OCI-LY3 (cell line): Measurements from ENCODE around the gene ICA1.

Experiments
- H2AFZ ChIP-seq: fragments of 200-600, 300-600 bp; shearing (Covaris generic); 2 replicates; pipeline ENCODE4 v1.6.0; 2014; ENCODE audit warnings: antibody characterized with exemption, low read depth, low read length
- H3K27ac ChIP-seq: fragments of 200-600, 300-600 bp; sonication (generic); 2 replicates; pipeline ENCODE4 v1.5.1; 2014; ENCODE audit warnings: mild to moderate bottlenecking, low read length, moderate library complexity, mixed read lengths
- H3K27me3 ChIP-seq: fragments of 200-600, 300-600 bp; sonication (generic); 2 replicates; pipeline ENCODE4 v1.6.1; 2014; ENCODE audit warnings: low read depth, low read length, mixed read lengths
- H3K36me3 ChIP-seq: fragments of 200-600, 300-600 bp; sonication (generic); replicated peaks from 2 replicates; pipeline ENCODE3; 2014; ENCODE audit warnings: low read depth, low read length, mixed read lengths
- H3K4me1 ChIP-seq: fragments of 300-600, 200-600 bp; sonication (generic); 2 replicates; pipeline ENCODE4 v1.6.1; 2014; ENCODE audit warnings: low read length, mixed read lengths
- H3K4me2 ChIP-seq: fragments of 200-600, 300-600 bp; sonication (generic); 2 replicates; pipeline ENCODE4 v1.6.1; 2014; ENCODE audit warnings: low read length, mixed read lengths
- H3K4me3 ChIP-seq: fragments of 300-600, 200-600 bp; sonication (generic); 2 replicates; pipeline ENCODE4 v1.5.1; 2014; ENCODE audit warnings: antibody characterized with exemption, mild to moderate bottlenecking, low read length, moderate library complexity
- H3K79me2 ChIP-seq: fragments of 300-600, 200-600 bp; shearing (Covaris generic); 2 replicates; pipeline ENCODE4 v1.6.1; 2014; ENCODE audit warnings: mild to moderate bottlenecking, low read length, mixed read lengths
- H3K9ac ChIP-seq: fragments of 300-600, 200-600 bp; shearing (Covaris generic); 2 replicates; pipeline ENCODE4 v1.6.0; 2014; ENCODE audit warnings: mild to moderate bottlenecking, low read length, moderate library complexity
- H3K9me3 ChIP-seq: fragments of 200-600, 300-600 bp; shearing (Covaris generic); 2 replicates; pipeline ENCODE4 v1.6.1; 2014; ENCODE audit warnings: low read length, mixed read lengths; ENCODE audit not compliant: insufficient read depth
- H4K20me1 ChIP-seq: fragments of 200-600, 300-600 bp; sonication (generic); 2 replicates; pipeline ENCODE4 v1.6.1; 2016; ENCODE audit warnings: low read length, mixed read lengths; ENCODE audit not compliant: insufficient read depth
- EZH2phosphoT487 ChIP-seq: fragments of 200-600 bp; shearing (Covaris generic); IDR thresholded peaks from 2 replicates; pipeline ENCODE4 v1.6.1; 2018; ENCODE audit warnings: antibody characterized with exemption, mixed run types, low read depth
- TF ChIP-seq, protein P1 (sequence below): fragments of 200-600, 300-600 bp; sonication (generic); IDR thresholded peaks from 2 replicates; pipeline ENCODE4 v1.5.1; 2014; ENCODE audit warnings: antibody characterized with exemption, low read length, low read depth

ICA1 gene

DNA sequence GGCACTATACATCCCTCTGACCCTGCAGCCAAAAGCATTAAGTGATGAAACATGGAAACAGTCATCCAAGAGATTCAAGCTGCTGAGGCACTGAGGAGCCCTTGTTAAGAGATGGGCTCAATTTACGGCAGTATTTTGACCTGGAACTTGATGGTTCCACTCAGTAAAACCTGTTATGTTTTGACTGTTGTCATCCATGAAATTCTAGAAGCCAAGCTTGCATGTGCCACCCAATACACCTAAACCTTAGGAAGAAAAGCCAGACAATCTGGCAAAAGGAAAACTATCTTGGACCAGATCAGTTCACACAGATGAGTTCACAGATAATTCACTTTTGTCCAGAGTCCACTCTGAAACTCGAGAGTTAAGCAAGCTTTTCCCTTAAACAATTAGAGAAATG, 53.2 kb downstream of the ICA1 start:
- Histone ChIP-seq H3K4me1 (no peaks in the 10 kb centered on the region), H3K27me3 (no peaks in the 10 kb centered on the region; the same call in 1 of the 2 replicates), H2AFZ (no peak overlapping the region), H3K27ac (no peak overlapping the region), H3K79me2 (no peaks in the 10 kb centered on the region), H4K20me1 (no peaks in the 10 kb centered on the region), H3K4me2 (no peak overlapping the region), H3K9me3 (no peaks in the 10 kb centered on the region), H3K4me3 (no peak overlapping the region), H3K9ac (no peak overlapping the region), H3K36me3 (no peaks in the 10 kb centered on the region)
- no peak for TF ChIP-seq EZH2phosphoT487
- TF ChIP-seq, protein P1, sequence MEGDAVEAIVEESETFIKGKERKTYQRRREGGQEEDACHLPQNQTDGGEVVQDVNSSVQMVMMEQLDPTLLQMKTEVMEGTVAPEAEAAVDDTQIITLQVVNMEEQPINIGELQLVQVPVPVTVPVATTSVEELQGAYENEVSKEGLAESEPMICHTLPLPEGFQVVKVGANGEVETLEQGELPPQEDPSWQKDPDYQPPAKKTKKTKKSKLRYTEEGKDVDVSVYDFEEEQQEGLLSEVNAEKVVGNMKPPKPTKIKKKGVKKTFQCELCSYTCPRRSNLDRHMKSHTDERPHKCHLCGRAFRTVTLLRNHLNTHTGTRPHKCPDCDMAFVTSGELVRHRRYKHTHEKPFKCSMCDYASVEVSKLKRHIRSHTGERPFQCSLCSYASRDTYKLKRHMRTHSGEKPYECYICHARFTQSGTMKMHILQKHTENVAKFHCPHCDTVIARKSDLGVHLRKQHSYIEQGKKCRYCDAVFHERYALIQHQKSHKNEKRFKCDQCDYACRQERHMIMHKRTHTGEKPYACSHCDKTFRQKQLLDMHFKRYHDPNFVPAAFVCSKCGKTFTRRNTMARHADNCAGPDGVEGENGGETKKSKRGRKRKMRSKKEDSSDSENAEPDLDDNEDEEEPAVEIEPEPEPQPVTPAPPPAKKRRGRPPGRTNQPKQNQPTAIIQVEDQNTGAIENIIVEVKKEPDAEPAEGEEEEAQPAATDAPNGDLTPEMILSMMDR, result no peak

DNA sequence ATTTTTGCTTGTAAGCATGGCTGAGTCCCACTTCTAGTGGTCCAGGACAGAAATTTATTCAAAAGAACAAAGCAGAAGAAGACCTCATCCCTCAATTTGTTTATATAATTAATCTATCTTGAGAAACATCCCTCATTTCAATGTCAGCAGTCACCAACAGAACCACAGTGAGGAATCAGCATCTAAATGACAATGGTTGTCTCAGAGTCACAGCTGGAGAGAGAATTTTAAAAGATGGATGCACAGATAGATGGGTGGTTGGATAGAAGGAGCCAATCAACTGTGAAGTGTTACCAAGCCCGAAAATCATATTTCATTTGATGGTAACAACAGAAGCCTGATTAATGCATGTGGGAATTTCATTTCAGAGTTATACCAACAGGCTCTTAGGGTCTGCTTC, 55.0 kb downstream of the ICA1 start:
- H3K27ac ChIP-seq, result no peak overlapping the region

DNA sequence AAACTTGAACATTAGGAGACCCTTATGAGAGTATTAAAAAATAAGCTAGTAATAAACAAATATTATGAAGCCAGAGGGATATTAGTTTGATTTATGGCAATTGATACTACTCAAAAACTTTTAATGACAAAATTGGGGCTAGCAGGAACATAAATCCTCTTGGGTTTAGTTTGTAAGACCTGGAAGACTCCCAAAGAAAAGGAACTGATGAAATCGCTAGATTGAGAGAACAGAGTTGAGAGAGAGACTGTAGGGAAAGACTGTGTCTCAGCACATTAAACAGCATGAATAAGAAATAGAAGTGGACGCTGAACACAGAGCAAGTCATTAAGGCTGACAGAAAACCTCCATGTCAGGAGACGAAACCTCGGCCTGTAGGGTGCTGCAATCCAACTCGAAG, 56.4 kb downstream of the ICA1 start:
- H3K27me3 ChIP-seq, result no peaks in the 10 kb centered on the region; the same call in 1 of the 2 replicates
- H4K20me1 ChIP-seq, result no peaks in the 10 kb centered on the region
- H3K9ac ChIP-seq, result no peak overlapping the region
- no peaks in the 10 kb centered on the region for H3K4me1 ChIP-seq
- no peaks in the 10 kb centered on the region for H3K9me3 ChIP-seq
- no peak overlapping the region for H3K4me3 ChIP-seq
- TF ChIP-seq, protein P1, result no peak
- TF ChIP-seq EZH2phosphoT487, result no peak
- H3K4me2 ChIP-seq, result no peak overlapping the region
- H3K27ac ChIP-seq, result no peak overlapping the region
- no peaks in the 10 kb centered on the region for H3K79me2 ChIP-seq
- no peak overlapping the region for H2AFZ ChIP-seq
- H3K36me3 ChIP-seq, result no peaks in the 10 kb centered on the region

More for the DNA sequence above, 55.0 kb downstream of the ICA1 start:
- no peak overlapping the region for H3K4me3 ChIP-seq
- no peak overlapping the region for H2AFZ ChIP-seq
- TF ChIP-seq, protein P1, result no peak
- TF ChIP-seq EZH2phosphoT487, result no peak
- H3K9me3 ChIP-seq, result no peaks in the 10 kb centered on the region
- H3K79me2 ChIP-seq, result no peaks in the 10 kb centered on the region
- H4K20me1 ChIP-seq, result no peaks in the 10 kb centered on the region
- no peaks in the 10 kb centered on the region for H3K4me1 ChIP-seq
- H3K36me3 ChIP-seq, result no peaks in the 10 kb centered on the region
- H3K9ac ChIP-seq, result no peak overlapping the region
- H3K27me3 ChIP-seq, result no peaks in the 10 kb centered on the region; the same call in 1 of the 2 replicates
- H3K4me2 ChIP-seq, result no peak overlapping the region

DNA sequence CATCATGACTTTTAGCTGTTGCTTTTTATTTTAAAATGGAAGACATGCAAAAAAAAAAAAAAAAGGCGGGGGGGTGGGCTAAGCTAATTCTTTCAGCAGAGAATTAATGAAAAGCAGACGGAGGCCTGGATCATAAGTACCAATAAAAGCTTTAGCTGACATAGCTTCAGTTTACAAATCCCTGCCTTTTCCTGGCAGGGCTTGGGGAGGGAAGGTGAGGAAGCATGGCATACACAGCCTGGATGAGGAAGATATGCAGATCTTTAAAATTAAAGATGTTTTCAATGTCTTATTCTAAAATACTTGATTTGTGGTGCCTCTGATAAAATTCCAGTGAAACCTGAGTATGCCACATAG, 57.0 kb downstream of the ICA1 start:
- no peak overlapping the region for H3K4me3 ChIP-seq
- H3K27me3 ChIP-seq, result no peaks in the 10 kb centered on the region; the same call in 1 of the 2 replicates
- H3K9ac ChIP-seq, result no peak overlapping the region
- H3K4me1 ChIP-seq, result no peaks in the 10 kb centered on the region
- no peak overlapping the region for H2AFZ ChIP-seq
- H3K36me3 ChIP-seq, result no peaks in the 10 kb centered on the region
- H3K79me2 ChIP-seq, result no peaks in the 10 kb centered on the region
- no peak overlapping the region for H3K27ac ChIP-seq
- no peaks in the 10 kb centered on the region for H3K9me3 ChIP-seq
- H3K4me2 ChIP-seq, result no peak overlapping the region
- no peaks in the 10 kb centered on the region for H4K20me1 ChIP-seq
- no peak for TF ChIP-seq EZH2phosphoT487
- TF ChIP-seq, protein P1, result no peak
